SU-DHL-6 (cell line): Measurements from ENCODE around the gene LRIT2.

ENCODE experiments used
- EZH2phosphoT487 ChIP-seq: fragments of 200-600 bp; sonication (generic), shearing (Covaris generic); conservative IDR thresholded peaks from 2 replicates; pipeline ENCODE4 v1.6.1; 2018; ENCODE audit warnings: mild to moderate bottlenecking, antibody characterized with exemption, low read length, moderate library complexity, mixed read lengths
- TF ChIP-seq, protein P1 (sequence below): fragments of 200-600 bp; sonication (generic); IDR thresholded peaks from one replicate; pipeline ENCODE4 v1.5.1; 2017; ENCODE audit warnings: antibody characterized with exemption, mild to moderate bottlenecking, low read length, moderate library complexity; ENCODE audit not compliant: insufficient read depth, poor library complexity, severe bottlenecking

DNA sequence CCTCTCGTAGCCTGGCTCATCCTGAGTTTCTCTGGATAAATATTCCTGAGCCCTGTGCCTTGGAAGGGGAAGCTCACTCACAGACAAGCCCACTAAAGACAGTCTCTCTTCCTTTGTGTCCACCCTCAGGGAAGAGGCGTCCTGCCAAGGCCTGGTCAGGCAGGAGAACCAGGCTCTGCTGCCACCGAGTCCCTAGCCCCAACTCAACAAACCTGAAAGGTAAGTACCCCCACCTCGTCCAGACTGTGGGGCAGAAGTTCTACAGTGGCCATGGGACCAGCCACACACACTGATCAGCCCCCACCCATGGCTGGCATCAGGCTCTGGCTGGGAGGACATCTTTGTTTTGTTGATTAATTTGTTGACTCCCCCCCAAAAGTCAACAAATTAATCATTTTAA is 49.0 kb downstream of the LRIT2 start:
- TF ChIP-seq, protein P1, sequence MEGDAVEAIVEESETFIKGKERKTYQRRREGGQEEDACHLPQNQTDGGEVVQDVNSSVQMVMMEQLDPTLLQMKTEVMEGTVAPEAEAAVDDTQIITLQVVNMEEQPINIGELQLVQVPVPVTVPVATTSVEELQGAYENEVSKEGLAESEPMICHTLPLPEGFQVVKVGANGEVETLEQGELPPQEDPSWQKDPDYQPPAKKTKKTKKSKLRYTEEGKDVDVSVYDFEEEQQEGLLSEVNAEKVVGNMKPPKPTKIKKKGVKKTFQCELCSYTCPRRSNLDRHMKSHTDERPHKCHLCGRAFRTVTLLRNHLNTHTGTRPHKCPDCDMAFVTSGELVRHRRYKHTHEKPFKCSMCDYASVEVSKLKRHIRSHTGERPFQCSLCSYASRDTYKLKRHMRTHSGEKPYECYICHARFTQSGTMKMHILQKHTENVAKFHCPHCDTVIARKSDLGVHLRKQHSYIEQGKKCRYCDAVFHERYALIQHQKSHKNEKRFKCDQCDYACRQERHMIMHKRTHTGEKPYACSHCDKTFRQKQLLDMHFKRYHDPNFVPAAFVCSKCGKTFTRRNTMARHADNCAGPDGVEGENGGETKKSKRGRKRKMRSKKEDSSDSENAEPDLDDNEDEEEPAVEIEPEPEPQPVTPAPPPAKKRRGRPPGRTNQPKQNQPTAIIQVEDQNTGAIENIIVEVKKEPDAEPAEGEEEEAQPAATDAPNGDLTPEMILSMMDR = no peak
- no peak for TF ChIP-seq EZH2phosphoT487
